Right renal cortex interstitium (tissue), 3 donors: Measurements from ENCODE around the gene SSBP2. TPM values are rescaled to one million over a fixed set of nuclear protein-coding genes. Genes with fewer than 3 reads are reported as not detected.
"Not testable (repeated sequence)": the region's sequence is repeated elsewhere in the genome, so short reads cannot be mapped to it uniquely, and the experiment has no call there.

Source experiments
- DNase-seq, 3 donors: peaks; one replicate each; pipeline ENCODE4 v3.0.0-alpha.2; 2013; ENCODE audit warnings: low read depth in 3 of 3, low spot score in 2 of 3
- polyA plus RNA-seq, 3 donors: library from polyadenylated mRNA; unstranded; fragments of 120-200 nt; gene quantifications; one replicate each; pipeline ENCODE4 v1.2.1, GENCODE V29; 2013; ENCODE audit not compliant: insufficient read length in 3 of 3

The SSBP2 gene
- polyA plus RNA-seq, 3 donors = 94.2 to 103 (median 99.0) TPM

DNA sequence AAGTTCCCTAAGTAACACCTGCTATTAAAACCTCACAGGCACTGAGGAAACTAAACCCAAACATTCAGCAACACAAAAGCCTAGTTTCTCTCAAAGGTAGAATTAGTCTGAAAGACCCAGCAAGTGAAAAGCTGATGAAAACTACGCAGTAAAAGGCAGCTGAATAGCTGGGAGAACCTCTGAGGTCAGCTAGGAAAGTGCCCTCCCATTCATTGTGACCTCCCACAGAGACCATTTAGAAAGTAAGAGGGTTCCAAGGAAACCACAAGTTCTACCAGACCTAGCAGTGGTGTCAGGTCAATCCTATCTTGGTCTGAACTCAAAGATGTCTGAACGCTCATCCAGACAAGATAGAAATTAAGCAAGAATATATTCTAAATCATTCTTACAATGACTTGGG lies 144.7 kb downstream of the SSBP2 start:
- DNase-seq = no peak

DNA sequence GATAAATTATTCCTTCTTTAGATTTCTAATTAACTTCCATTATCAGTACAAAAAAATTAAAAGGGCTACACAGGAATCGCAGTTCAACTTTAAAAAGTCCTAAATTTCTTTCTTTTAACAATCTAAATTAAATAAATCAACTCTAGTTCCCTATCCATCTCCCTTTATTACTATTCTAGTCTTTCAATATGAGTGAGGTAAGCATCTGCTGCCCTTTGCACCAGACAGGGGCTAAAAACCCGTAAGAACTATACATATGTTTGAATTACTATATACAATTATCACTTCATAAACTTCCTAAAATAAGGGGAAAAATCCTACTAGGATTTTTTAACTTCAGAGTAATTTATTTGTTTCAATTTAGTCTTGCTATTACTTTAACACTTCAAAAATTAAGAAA lies 145.6 kb downstream of the SSBP2 start:
- DNase-seq = no peak

DNA sequence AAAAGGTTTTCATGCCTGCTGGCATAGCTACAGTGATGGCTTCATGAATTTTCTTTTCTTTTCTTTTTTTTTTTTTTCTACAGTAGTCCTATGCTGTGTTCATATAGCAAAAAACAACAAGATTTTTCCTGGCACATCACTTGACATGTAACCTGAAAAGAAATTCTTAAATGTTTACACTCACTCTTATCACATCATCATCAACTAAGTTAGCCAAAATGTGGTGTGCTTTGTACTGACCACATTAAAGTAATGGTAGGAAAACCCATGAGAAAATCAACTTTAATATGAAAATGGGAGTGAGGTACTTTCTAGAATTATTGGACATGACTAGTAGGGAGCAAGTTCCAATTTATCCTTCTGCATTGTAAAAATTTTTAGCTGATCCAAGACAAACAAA lies 146.7 kb downstream of the SSBP2 start:
- no peak for DNase-seq

DNA sequence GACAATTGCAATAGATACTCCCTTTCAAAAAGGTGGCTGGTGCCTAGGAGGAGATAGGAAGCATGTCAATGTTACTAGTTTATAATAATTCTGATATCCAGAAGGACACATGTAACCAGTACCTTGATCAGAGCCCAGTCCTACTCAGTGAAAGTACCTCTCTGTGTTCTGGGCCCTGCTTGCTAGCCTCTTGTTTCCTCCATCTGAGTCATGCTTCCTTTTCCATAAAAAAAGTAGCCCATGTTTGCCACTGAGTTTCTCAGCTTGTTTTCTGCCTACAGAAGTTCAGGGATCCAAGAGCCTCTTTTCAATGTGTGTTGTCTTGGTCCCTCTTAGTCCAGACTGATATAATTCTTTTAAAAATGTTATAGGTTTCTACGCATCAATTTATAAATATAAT lies 149.0 kb downstream of the SSBP2 start:
- DNase-seq = no peak

DNA sequence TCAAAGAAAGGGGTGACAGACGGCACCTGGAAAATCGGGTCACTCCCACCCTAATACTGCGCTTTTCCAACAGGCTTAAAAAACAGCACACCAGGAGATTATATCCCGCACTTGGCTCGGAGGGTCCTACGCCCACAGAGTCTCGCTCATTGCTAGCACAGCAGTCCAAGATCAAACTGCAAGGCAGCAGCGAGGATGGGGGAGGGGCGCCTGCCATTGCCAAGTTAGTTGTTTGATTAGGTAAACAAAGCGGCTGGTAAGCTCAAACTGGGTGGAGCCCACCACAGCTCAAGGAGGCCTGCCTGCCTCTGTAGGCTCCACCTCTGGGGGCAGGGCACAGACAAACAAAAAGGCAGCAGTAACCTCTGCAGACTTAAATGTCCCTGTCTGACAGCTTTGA lies 158.8 kb downstream of the SSBP2 start:
- not testable (repeated sequence) for DNase-seq

DNA sequence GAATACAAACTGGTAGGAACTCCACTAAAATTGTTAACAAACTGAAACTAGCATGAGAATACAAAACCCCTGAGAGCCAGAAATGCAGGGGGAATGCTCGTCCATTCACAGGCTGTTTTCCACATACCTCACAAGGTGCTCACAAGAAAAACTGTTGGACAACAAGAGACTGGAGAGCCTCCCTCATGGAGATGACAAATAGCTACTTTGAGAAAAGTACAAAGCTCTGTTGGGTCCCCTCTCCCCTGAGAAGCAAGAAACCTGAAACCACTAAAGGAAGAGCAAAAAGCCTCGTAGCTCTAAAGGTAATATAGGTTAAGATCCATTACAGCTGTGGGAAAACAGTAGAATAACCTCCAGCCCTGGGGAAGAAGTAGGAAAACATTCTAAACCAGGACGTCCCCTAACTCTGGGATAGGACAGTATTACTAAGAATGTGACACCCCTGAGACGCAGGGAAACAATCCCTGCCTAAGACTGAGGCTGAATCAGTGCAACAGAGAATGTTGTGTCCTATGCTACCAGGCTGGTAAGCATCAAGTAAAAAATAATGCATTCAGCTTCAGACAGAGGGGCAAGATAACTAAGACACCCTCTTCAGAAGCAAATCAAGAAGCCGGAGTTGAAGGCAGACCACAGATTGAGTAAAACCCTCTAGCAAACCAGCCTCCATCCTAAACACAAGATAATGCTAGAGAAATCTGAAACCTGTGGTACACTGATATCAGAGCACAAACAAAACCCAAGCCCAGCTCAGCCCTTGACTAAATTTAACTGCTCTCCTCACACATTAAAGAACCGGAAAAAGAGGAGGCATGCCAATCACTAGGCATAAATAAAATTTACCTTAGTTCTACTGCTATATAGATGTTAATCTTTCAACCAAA lies 160.2 kb downstream of the SSBP2 start:
- DNase-seq = no peak

DNA sequence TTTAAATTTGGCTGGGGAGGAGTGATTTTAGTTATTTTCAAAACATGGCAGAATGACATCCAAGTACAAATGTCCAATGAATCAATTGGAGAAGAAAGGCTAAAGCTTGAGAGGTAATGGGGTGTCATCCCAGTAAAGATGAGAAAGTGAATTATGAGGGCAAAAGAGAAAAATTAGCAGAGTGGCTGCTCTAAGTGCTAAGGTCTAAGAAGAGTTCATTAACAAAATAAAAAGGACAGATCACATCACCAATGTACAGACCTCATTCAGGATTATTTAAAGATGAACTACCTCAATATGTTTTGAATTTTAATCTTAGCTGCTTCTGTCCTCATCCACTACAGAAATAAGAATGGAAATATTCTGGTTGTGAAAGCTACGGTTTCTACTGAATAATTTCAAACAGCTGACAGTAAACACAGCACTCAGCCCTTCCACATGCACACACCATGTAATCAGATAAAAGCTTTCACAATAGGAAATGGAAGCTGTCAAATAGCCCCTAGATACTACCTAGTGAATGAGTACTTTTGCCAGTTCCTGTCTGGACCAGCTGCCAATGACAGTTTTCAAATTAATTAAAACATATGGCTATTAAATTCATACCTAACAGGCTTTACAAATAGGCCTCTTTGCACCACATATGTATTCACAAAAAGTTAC lies 171.5 kb downstream of the SSBP2 start:
- DNase-seq = no peak

DNA sequence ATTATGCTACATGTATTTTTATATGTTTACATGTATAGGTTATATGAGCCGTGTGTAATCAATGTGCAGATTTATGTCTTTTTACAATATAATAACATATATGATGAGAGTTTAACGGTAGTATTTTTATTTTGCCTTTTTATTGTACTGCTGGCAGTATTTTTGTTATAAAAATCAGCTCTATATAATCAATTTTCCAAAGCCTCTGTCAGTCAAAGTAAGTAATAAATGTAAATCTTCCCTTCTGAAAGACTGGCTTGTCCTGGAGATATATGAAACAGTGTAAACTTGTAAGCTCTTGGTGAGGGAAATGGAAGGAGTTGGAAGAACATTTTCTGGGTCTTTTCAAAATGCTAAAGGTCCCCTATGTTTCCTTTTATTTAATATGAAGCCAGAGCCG lies 173.8 kb downstream of the SSBP2 start:
- DNase-seq = no peak

DNA sequence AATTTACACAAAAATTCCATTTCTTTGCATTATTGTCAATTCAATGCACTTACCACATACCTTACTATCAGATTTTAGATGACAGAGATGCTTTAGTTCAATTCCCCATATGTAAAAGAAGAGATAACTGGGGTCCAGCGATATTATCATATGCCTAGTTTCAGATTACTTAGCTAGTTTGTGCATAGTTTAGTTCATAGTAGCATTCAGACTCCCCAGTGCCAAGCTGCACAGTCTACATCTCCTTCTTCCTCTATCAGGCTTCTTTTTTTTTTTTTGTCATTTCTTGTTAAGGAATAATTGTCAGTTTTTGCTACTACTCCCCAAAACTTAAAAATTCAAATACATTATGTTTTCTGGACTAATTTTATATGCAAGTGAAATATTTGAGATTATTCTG lies 175.0 kb downstream of the SSBP2 start:
- no peak for DNase-seq

DNA sequence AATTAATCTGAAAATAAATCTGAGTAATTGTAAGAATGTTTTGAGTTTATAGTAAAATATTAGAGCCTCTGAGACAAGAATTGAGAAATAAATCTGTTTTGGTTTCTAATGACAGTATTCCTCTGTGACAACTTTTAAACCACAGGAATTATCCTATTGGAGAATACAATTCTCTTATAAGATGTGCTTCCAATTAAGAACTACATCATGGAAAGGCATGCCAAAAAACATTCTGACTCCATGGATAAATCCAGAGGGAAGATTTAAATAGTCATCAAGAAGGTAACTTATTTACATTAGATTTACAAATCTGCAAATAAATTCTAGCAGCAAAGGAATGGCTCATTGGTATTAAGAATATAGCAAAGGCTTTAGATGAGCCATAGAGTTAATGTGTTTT lies 178.7 kb downstream of the SSBP2 start:
- no peak for DNase-seq

DNA sequence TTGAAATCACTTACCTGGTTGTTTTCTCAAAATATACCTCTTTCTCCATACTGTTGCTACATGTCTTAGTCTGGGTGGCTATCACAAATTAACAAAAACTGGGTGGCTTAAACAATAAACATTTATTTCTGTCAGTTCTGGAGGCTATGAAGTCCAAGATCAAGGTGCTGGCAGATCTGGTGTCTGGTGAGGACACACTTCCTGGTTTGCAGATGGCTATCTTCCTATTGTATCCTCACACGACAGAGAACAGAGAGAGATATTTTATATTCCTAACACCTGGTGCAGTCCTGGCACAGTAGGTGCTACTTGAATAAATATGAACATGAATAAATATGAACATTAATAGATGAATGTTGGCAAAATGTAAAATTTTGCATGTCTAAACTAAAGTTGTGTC lies 192.7 kb downstream of the SSBP2 start:
- no peak for DNase-seq

DNA sequence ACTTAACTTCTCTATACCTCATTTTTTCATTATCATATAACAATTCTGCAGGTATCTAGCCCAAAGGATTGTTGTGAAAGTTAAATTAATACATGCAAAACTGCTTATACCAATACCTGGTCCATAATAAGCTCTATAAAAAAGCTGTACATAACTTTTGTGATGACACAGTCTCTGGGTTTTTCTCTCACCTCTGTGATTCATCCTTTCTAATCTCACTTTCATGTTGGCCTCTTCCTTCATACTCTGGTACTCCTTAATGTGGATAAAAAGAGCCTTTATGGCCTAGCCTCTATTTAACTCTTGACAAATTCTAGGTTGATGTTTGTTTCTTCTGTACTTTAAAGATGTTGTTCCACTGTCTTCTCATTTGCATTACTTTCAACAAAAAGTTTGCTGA lies 194.1 kb downstream of the SSBP2 start:
- DNase-seq = no peak

DNA sequence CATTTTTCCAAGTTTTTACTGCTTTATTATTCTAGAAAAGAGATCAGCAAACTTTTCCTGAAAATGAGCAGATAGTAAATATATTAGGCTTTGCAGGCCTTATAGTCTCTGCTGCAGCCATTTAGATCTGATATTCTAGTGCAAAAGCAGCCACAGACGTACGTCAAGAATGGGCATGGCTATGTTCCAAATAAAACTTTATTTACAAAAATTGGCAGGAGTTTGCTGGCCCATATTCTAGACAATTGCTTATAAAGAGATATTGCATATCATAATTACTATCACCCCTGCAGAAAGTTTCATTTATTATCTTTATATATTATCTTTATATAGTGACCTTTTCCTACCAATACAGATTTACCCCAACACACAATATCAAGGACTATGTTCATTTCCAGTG lies 195.0 kb downstream of the SSBP2 start:
- DNase-seq = no peak

DNA sequence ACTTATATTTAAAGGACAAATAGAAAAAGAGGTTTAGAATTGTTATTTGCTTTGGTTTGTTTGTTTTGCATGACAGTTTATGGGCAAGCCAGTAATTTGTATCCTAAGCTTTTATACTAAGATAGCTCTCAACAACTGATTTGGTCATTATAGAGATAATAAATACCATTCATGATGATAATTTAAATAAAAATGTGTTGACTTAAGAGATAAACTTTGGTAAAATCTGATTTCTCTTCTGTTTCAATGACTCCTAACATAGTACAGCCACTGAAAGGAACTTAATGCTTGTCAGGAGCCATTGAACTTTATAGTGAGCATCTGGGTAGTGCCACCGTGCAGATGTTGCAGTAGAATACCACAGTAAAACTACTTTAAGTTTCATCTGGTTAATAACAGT lies 196.2 kb downstream of the SSBP2 start:
- no peak for DNase-seq

DNA sequence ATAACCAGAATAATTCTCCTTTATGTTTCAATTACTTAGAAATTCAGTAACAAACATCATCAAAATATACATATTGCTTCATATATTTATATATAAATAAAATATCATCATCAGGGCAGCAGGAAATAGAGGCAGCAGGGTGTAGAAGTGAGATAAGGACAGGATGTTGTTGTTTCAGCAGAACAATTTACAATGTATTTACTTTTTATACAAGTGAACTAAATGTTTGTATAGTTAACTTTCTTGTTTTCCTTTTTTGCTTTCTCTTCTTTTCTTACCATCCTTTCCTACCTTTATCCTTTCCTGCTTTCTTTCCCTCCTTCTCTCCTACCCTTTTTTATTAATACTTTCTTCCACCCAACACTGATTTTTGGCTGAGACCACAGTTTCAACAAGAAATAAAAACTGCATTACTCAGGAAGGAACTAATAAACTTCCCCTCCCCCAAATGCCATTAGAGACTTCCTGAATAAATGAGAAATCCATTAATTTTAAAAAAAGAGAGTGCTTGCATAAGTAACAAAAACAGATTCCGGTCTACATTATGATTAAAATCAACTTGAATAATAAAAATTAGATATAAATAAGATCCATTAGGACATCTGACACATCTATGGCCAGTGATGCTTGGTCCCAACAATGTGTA lies 197.2 kb downstream of the SSBP2 start:
- no peak for DNase-seq

DNA sequence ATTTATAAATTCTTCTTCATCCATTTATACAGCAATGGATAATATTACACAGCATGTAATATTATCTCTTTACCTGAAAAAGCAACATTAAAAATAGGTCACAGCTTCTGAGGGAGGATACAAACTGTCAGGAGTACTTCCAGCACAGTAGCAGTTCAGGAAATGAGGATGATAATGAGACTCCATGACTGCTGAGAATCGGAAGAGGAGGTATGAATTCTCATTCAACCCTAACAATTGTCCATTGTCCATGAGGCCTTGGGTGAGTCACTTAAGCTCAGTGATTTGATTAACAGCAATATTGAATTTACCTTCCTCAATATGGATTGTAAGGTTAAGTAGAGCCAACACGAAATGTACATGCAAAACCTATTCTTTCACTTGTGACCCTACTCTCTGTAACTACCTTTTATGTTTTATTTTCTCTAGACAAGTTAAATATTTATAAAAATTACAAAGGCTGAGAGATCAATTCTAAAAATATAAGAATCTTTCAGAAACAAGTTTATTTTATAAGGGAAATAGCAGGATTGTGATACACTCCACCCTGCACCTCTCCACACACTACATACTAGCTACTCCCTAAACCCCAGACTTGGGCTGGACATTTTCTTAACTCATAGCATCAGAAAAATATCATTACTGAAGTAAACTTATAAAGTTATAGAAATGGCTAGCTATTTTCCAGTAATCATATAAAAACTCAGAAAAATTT lies 197.9 kb downstream of the SSBP2 start:
- no peak for DNase-seq

DNA sequence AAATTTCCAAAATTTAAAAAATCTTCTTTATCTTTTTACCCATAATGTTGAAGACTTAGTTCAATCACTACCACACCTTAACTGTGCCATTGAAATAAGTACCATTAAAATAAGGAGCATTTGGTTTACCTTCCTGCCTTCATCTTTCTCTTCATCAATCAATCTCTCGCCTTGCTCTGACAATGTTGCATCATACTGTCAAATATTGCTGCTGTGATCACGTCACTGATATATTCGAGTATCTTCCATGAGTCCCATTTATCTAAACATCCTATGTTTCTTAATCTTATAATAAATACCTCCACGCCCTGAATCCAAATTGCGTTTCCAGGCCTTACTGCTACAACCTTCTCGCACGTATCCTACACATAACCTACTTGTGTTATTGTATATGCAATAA lies 201.8 kb downstream of the SSBP2 start:
- no peak for DNase-seq

DNA sequence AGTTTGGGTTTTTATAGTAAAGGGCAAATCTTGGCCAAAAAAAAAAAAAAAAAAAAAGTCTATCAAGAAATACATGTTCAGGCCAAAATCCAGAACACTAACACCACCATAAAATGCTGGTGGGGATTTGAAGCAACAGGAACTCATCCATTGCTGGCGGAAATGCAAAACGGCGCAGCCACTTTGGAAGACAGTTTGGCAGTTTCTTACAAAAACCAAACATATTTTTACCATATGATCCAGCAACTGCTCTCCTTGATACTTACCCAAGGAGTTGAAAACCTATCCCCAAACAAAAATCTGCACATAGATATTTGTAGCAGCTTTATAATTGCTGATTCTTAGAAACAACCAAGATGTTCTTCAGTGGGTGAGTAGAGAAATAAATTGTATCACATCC lies 203.9 kb downstream of the SSBP2 start:
- DNase-seq = no peak

DNA sequence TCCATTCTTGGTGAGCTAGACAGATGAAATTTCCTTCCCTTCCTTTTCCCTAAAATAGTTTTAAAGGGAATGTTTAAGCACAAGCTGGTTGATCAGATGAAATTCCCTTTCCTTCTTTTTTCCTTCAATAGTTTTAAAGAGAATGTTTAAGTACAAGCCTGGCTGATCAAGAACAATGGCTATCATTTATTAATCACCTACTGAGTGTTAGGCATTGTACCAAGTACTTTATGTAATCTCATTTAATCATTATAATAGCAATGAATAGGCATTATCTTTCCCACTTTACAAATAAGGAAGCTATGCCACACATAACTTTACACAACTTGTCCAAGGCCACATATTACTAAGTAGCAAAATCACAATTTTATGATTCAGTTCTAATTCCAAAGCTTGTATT lies 205.0 kb downstream of the SSBP2 start:
- DNase-seq = no peak

DNA sequence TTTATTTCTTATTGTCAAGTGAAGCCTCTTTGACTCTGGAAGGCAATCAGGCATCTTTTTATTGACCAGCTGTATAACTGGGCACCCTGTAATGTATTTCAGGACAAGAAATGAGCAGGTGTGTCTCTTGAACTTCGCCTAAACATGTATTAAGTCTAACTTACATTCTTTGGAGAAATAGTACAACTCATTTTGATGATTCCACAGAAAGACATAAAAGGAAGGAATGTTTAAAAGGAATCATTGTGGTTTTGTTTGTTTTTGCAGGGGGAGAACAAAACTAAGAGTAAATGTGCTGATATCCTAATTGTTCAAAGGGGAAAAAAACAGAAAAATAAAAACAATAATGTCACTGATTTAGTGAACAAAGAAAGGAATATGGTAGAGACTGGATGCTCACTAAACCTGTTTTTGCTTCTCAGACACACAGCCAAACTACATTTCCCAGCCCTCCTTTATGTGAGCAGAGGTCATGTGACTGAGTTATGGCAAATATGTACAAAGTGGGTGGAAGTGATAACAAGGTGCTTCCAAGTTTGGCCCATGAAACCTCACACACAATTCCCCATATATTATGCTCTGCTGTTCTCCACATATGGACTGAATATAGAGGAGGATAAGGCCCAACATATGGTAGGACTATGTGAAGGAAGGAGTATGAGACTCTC lies 206.4 kb downstream of the SSBP2 start:
- DNase-seq = no peak

DNA sequence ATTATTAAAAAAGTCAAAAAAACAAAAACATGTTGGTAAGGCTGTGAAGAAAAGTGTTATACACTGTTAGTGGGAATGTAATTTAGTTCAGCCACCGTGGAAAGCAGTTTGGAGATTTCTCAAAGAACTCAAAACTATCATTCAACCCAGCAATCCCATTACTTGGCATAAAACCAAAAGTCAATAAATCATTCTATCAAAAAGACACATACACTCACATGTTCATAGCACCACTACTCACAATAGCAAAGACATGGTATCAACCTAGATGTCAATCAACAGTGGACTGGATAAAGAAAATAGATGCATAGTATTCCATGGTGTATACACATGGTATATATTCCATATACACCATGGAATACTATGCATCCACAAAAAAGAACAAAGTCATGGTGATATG lies 208.7 kb downstream of the SSBP2 start:
- no peak for DNase-seq
